Muscle layer of colon (tissue), 2 donors: Measurements from ENCODE around the gene CALN1.

Source experiments
- H3K27ac ChIP-seq: one replicate; pipeline ENCODE4 v1.7.0; 2013; ENCODE audit warnings: low read depth, mild to moderate bottlenecking, low read length, moderate library complexity
- H3K27me3 ChIP-seq, 2 donors: one replicate each; pipeline ENCODE4 v1.7.0; 2013; ENCODE audit warnings: low read length in 2 of 2, mild to moderate bottlenecking in 2 of 2; ENCODE audit not compliant: insufficient read depth in 2 of 2, control insufficient read depth in 1 of 2
- H3K36me3 ChIP-seq: one replicate; pipeline ENCODE4 v1.7.0; 2013; ENCODE audit warnings: mild to moderate bottlenecking, low read length; ENCODE audit not compliant: insufficient read depth
- H3K4me1 ChIP-seq: one replicate; pipeline ENCODE4 v1.7.0; 2013; ENCODE audit warnings: mild to moderate bottlenecking, low read length; ENCODE audit not compliant: insufficient read depth
- H3K4me3 ChIP-seq, 2 donors: one replicate each; pipeline ENCODE4 v1.7.0; 2013; ENCODE audit warnings: low read length in 2 of 2, low read depth in 1 of 2, mild to moderate bottlenecking in 1 of 2, moderate library complexity in 1 of 2
- H3K9ac ChIP-seq: one replicate; pipeline ENCODE4 v1.7.0; 2013; ENCODE audit warnings: low read length
- H3K9me3 ChIP-seq: one replicate; pipeline ENCODE4 v1.7.0; 2013; ENCODE audit warnings: mild to moderate bottlenecking, low read length
- donor health status: abdominal sarcoma.
- donor health status: Adenocarcinoma of cecum.

The CALN1 gene

DNA sequence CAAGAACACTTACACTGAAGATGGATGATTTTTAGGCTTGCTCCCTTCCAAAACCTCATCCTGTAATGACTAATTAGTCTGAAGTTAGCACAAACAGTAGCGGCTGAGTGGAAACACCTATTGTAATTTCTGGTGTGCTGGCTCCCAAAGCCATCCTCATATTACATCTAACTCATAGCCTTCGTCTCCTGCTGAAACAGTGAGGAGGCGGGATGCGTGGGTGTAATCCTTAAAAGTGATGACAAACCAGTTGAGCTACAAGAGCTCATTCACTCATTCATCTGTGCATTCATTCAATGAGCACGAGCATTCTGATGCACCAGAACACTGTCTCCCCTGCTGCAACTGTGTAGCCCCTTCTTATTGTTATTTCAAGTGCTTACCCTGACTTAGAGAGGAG lies 235.3 kb downstream of the CALN1 start:
- no peaks in the 10 kb centered on the region for H3K9me3 ChIP-seq
- H3K4me1 ChIP-seq = no peaks in the 10 kb centered on the region
- H3K36me3 ChIP-seq = no peaks in the 10 kb centered on the region
- no peak overlapping the region for H3K4me3 ChIP-seq
- no peak overlapping the region for H3K9ac ChIP-seq
- no peaks in the 10 kb centered on the region for H3K27me3 ChIP-seq
- H3K27ac ChIP-seq = no peak overlapping the region

DNA sequence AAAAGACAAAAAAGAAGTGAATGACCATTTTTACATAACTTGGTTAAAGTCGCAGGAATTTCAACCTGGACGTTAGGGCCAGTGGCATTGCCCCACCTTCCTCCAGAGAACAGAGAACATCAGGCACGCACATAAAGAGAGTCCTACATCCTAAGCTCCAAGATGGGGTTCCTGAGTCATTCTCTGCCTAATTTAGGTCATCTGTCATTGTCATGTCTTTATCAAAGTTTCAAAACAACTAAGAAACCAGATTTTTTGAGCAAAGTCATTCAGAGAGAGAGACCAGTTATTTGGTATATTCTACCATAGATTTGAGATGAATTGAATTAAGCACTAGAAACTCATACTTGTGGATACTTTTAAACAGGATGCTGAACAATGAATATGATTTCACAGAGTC lies 241.7 kb downstream of the CALN1 start:
- H3K27ac ChIP-seq = no peak overlapping the region
- H3K9ac ChIP-seq = no peak overlapping the region
- no peaks in the 10 kb centered on the region for H3K27me3 ChIP-seq
- no peaks in the 10 kb centered on the region for H3K9me3 ChIP-seq
- no peak overlapping the region for H3K4me3 ChIP-seq
- H3K36me3 ChIP-seq = no peaks in the 10 kb centered on the region
- H3K4me1 ChIP-seq = no peaks in the 10 kb centered on the region

DNA sequence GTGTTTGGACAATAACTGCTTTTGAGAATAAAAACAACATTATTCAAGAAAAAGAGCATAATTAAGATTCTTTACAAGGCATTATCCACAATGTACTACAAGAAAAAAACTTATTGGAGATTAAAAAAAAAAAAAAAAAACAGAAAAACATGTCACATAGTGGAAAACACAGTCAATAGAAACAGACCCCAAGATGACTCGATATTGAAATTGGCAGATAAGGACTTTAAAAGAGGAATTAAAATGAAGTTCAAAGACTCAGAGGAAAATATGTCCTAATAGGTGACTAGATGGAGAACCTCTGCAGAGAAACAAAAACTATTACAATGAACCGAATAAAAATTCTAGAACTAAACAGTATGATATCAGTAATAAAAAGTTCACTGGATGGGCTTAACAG lies 248.9 kb downstream of the CALN1 start:
- Histone ChIP-seq H3K27me3 (no peaks in the 10 kb centered on the region), H3K4me1 (no peaks in the 10 kb centered on the region), H3K36me3 (no peaks in the 10 kb centered on the region), H3K9ac (no peak overlapping the region), H3K27ac (no peak overlapping the region), H3K9me3 (peaks cover 5% of the 10 kb centered on the region), H3K4me3 (no peak overlapping the region)

DNA sequence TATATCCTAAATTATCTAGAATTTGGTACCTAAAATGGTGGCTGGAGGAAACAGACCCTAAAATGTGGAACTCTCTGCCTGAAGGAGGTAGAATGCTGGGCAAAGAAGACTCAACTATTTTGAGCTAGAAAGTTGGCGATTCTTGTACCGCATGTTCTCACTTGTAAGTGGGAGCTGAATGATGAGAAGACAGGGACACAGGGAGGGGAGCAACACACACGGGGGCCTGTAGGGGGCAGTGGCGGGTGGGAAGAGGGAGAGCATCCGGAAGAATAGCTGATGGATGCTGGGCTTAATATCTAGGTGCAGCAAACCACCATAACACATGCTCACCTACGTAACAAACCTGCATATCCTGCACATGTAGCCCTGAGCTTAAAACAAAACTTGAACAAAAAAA lies 250.6 kb downstream of the CALN1 start:
- H3K9ac ChIP-seq = no peak overlapping the region
- peaks cover 5% of the 10 kb centered on the region for H3K9me3 ChIP-seq
- no peak overlapping the region for H3K27ac ChIP-seq
- H3K4me3 ChIP-seq = no peak overlapping the region
- no peaks in the 10 kb centered on the region for H3K4me1 ChIP-seq
- H3K36me3 ChIP-seq = no peaks in the 10 kb centered on the region
- H3K27me3 ChIP-seq = no peaks in the 10 kb centered on the region

DNA sequence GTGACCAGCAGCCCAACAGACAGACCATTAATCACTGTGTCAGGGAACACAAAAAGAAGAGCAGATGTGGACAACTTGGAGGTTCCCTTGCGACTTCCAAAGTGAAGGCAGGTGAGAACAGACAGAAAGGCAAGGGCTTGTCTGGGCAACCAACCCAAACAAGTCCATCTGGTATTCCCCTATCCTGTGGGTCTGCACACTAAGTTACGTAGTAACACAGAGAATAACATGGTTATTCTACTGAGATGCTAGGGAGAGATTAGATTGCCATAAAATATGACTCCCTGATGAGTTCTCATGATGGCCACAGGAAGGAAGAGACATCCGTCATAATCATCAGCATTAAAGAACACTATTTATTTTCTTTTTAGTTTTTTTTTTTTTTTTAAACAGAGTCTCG lies 252.2 kb downstream of the CALN1 start:
- Histone ChIP-seq H3K4me3 (no peak overlapping the region), H3K27ac (no peak overlapping the region), H3K36me3 (no peaks in the 10 kb centered on the region), H3K9ac (no peak overlapping the region), H3K4me1 (no peaks in the 10 kb centered on the region), H3K9me3 (peaks cover 5% of the 10 kb centered on the region), H3K27me3 (no peaks in the 10 kb centered on the region)

DNA sequence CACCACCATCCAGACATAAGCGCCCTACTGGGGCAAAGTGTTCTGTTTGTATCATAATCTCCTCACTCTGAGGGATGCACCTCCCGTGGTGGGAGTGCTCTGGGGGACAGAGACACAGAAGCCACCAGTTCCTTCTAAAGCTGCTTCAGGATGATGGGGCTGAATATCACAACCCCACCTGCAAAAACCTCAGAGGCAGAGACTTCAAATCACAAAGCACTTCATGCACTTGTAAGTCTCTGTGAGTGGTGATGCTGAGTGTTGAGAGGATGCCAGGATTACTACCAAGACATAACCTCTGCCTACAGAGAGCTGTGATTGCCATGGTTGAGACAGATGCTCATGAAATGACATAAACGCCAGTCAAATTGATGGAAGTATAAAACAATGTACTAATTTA lies 255.5 kb downstream of the CALN1 start:
- H3K9me3 ChIP-seq = no peaks in the 10 kb centered on the region
- H3K36me3 ChIP-seq = no peaks in the 10 kb centered on the region
- H3K4me3 ChIP-seq = no peak overlapping the region
- no peak overlapping the region for H3K27ac ChIP-seq
- no peaks in the 10 kb centered on the region for H3K4me1 ChIP-seq
- H3K27me3 ChIP-seq = no peaks in the 10 kb centered on the region
- no peak overlapping the region for H3K9ac ChIP-seq

DNA sequence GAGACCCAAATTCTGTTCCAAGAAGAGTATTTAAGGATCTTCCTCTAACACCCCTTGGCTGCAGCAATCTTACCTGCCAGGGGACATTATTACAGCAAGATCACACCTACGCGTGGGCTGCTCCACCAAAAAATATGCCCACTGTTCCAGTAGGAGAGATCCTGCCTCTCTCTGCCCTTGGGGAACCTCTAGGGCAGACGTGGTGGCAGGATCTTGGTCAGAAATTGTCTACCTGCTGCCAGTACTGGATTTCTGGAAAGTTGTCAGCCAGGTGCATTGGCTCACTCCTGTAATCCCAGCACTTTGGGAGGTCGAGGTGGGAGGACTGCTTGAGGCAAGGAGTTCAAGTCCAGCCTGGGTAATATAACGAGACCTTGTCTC lies 259.0 kb downstream of the CALN1 start:
- no peak overlapping the region for H3K27ac ChIP-seq

DNA sequence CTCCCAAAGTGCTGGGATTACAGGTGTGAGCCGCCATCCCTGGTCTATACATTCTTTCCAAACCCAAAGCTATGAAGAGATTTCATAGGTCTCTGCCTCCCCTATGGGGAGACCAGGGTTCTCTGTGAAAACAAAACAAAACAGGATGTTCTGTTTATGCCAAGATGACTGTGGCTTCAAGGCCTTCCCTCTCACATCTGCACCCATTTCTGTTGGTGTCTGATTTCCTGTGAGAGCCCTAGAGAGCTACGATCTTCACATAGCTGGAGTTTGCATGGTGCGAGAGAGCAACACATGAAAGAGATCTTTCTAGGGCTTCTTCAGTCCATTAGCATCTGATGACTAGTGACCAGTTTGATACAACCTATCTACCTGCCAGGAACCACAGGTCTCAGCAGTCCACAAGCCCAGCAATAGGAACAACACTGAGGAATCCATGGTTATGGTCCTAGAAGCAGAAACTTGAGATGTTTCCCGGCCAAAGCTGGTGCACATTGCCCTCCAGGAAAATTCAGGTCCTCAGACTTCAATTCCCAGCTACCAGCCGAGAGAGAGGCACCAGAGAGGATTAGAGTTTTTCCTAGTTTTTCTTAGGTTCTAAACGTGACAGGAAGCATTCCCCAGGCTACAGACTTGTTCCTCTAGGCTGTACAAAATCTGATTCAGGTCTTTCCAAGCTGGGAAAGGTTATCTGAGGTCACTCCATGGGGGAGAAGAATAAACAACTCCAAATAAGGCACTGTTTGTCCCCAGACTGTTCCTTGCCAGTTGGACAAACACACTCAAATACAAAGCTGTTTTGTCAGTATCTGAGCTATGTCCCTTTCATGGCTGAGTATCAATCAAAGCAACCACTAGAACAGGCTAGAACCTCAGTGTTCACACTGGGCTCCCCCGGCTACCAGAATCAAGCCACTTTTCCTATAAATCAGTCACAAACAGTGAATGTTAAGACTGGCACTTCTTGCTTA lies 259.7 kb downstream of the CALN1 start:
- H3K27ac ChIP-seq = no peak overlapping the region
- no peaks in the 10 kb centered on the region for H3K27me3 ChIP-seq
- H3K9ac ChIP-seq = no peak overlapping the region

More for the DNA sequence above, 259.0 kb downstream of the CALN1 start:
- Histone ChIP-seq H3K27me3 (no peaks in the 10 kb centered on the region), H3K4me3 (no peak overlapping the region), H3K9me3 (no peaks in the 10 kb centered on the region), H3K9ac (no peak overlapping the region), H3K36me3 (no peaks in the 10 kb centered on the region), H3K4me1 (no peaks in the 10 kb centered on the region)

DNA sequence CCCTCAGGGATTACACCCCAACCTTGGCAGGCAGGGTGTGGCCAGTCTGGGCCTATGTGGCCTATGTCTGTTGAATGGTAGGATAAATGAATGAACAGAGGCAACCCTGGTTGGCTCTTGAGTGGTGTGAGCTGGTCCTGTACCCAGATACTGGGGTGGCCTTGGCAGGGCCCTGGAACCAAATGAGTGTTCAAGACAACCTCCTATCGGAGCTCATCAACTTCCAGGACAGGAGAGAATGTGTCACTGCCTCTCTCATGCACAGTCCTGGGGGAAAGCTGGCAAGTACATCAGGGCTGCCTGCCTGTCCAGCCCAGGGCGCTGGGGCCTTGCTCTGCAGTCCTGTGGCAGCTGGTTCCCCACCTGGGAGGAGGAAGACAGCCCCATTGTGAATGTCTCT lies 271.6 kb downstream of the CALN1 start:
- H3K4me1 ChIP-seq = no peaks in the 10 kb centered on the region
- no peak overlapping the region for H3K9ac ChIP-seq
- no peaks in the 10 kb centered on the region for H3K36me3 ChIP-seq
- H3K9me3 ChIP-seq = no peaks in the 10 kb centered on the region
- H3K27ac ChIP-seq = no peak overlapping the region
- H3K27me3 ChIP-seq = no peaks in the 10 kb centered on the region
- H3K4me3 ChIP-seq = no peak overlapping the region

More for the DNA sequence above, 259.7 kb downstream of the CALN1 start:
- Histone ChIP-seq H3K4me3 (no peak overlapping the region), H3K9me3 (no peaks in the 10 kb centered on the region), H3K36me3 (no peaks in the 10 kb centered on the region), H3K4me1 (no peaks in the 10 kb centered on the region)

DNA sequence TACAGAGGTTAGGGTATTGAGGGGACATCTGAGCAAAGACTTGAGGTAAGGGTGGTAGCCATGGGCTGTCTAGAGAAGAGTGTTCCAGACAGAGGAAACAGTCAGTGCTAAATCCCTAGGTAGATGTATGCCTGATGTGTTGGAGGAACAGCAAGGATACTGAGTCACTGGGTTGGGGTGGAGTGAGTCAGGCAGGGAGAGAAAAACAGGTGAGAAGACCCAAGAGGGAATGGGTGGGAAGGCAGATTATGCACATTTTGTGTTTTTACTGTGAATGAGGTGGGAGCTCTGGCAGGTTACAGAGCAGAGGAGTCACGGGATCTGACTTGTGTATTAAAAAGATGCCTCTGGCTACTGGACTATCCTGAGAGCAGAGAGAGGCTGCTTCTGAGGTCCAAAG lies 285.0 kb downstream of the CALN1 start:
- H3K27me3 ChIP-seq = no peaks in the 10 kb centered on the region
- no peak overlapping the region for H3K27ac ChIP-seq
- H3K9me3 ChIP-seq = no peaks in the 10 kb centered on the region
- H3K36me3 ChIP-seq = no peaks in the 10 kb centered on the region
- no peak overlapping the region for H3K4me3 ChIP-seq
- H3K4me1 ChIP-seq = no peaks in the 10 kb centered on the region
- no peak overlapping the region for H3K9ac ChIP-seq

DNA sequence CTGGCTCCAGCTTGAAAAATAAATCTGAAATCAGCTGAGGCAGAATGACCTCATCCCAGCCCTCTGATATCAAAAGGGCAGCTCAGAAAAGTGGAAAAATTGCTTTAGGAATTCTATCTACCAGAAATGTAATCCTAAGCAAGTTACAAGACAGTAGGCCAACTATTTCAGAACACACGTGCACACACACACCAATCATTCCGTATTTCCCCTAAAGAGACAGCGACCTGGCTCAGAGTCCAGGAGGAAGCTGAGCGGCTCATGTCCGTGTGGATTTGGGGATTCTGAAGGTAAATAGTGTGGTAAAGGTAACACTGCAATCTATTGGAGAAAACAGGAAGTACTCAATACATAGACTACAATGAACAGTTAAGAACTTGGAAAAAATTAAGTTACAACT lies 288.2 kb downstream of the CALN1 start:
- no peaks in the 10 kb centered on the region for H3K27me3 ChIP-seq

DNA sequence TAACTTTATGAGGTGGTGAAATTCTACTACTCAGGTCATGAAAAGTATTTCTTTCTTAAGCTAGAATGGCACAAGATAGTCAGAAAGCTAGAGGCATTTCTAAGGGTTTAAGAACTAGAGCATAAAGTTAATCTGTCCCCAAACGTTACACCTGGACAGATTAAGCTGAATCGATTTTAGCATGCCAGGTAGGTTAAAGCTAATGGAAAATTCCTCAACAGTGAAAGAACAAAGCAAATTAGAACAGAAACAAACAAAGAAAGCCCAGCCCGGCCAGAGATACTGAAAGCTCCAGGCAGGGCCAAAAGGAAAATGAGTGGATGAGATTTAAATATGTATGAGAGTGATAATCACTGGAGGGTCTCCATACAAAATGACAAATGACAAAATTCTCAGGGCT lies 293.8 kb downstream of the CALN1 start:
- H3K9me3 ChIP-seq = no peaks in the 10 kb centered on the region
- H3K36me3 ChIP-seq = no peaks in the 10 kb centered on the region
- no peaks in the 10 kb centered on the region for H3K4me1 ChIP-seq
- H3K4me3 ChIP-seq = no peak overlapping the region
- no peak overlapping the region for H3K27ac ChIP-seq
- H3K27me3 ChIP-seq = no peaks in the 10 kb centered on the region
- H3K9ac ChIP-seq = no peak overlapping the region

More for the DNA sequence above, 288.2 kb downstream of the CALN1 start:
- Histone ChIP-seq H3K36me3 (no peaks in the 10 kb centered on the region), H3K9ac (no peak overlapping the region), H3K27ac (no peak overlapping the region), H3K9me3 (no peaks in the 10 kb centered on the region), H3K4me3 (no peak overlapping the region), H3K4me1 (no peaks in the 10 kb centered on the region)
